A549 treated with Mapracorat at 1 μM for 4 hours (cell line): ENCODE results near the gene AAK1. TPM values are rescaled to one million over a fixed set of nuclear protein-coding genes. Genes with fewer than 3 reads are reported as not detected.

Experiments used
- total RNA-seq: library from RNA; stranded (reverse); fragments of 200-300 nt; extraction: Qiagen RNA extraction; gene quantifications from 5 replicates; pipeline ENCODE4 v1.2.3, GENCODE V29; 2022

The AAK1 gene
- total RNA-seq: 11.2 to 14.7 TPM (median 13.5 TPM) in 5 replicates

DNA sequence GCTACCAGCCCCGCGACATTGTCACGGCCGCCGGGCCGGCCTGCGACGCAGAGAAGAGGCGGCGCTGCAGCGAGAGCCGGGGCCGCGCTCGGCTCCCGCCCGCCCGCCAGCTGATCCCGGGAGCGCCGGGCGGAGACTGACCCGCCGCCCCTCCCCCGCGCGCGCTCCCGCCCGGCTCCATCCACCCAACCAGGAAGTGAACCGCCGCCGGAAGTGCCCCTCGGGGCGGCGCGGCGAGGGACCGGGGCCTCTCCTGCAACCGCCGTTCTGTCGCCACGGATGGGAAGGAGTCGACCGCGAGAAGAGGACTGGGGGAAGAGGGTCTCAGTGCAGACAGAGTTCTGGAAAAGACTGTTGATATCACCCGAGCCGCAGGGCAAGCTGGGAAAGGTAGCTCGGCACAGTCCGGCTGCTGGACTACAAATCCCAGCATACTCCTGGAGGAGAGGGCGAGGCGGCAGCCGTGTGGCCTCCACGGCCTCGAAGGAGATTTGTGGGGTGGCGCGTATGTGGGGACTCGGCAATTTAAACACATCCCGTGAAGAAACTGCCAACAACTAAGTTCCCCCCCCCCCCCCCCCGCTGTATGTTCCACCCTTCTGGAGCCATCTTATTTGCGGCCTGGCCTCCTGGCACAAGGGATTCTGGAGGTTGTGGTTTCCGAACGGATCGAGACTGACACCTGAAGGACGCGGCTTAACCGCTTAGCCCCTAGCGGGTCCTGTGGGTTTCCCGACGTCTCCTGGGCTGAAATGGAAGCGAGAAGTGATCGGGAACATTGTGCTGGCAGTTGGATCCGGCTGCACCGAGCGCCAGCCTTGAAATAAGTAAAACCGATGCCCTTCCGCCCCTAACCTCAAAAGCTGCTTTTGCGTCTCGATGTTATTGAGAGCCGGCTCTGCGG is at the start of gene AAK1:
AAK1 (minus strand) TSS at position 138 of the 904 bp plus-strand sequence. CDS start 699 bp downstream, outside the sequence.

DNA sequence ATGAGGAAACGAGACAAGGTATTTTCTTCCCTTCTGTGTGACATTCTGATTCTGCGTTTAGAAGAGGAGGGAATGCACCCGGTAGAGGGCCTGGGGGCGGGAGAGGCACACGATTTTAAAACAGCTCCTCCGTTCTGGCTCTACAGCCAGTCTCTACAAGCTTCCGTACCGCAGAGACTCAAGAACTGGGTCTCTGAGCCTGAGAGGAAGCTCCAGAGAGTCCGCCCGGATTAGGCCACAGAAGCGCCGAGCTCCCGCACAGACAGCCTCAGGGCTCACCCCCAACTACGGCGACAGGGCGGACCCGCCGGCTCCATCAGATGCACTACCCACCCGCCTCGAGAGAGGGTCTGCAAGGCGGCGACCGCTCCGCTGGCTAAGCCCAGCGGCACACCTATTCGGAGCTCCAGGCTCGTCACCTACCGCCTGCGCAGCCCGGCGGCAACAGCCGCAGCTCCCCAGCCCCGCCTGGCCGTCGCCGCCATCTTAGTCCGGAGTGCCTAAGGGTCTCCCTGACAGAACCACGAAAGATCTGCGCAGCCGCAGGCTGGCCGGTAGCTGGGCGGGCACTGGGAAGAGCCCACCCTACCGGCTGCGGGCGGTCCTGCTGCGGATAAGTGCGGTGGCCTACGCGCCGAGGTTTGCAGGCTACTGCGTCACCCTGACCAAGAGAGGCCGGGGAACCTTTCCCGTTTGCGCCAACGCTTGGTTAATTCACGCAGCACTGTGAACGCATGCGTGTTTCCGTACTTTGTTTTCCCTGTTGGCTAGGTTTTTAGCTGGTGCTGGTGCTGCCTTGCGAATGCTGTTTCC is 206.4 kb downstream of the AAK1 start, which contains the start of gene NFU1:
NFU1 (minus strand) TSS at position 498 of the 813 bp plus-strand sequence; CDS start at position 485, 13 bp downstream.

Other genes with a start within 250 kb of the AAK1 start
- 41.1 to 47.3 TPM (median 45.4 TPM) in 5 replicates for gene NFU1, start 206.3 kb downstream of the AAK1 start, total RNA-seq
- gene ANXA4, start 98.4 kb upstream of the AAK1 start, total RNA-seq: 338 to 389 TPM (median 363 TPM) in 5 replicates
- gene GMCL1, start 185.9 kb upstream of the AAK1 start, total RNA-seq: 7.1 to 12.1 TPM (median 9.9 TPM) in 5 replicates